Testis (tissue), 3 donors: Measurements from ENCODE around the gene CNPY1. TPM values are rescaled to one million over a fixed set of nuclear protein-coding genes. Genes with fewer than 3 reads are reported as not detected.

ENCODE experiments used
- DNase-seq: peaks from one replicate; pipeline ENCODE4 v3.0.0-alpha.2; 2019
- H3K27ac ChIP-seq, 2 donors: fragments of 200-600 bp; sonication (generic); one replicate each; pipeline ENCODE4 v1.5.1; 2019
- H3K27me3 ChIP-seq: fragments of 200-600 bp; sonication (generic); one replicate; pipeline ENCODE4 v1.5.1; 2019
- H3K36me3 ChIP-seq: fragments of 200-600 bp; sonication (generic); one replicate; pipeline ENCODE4 v1.5.1; 2017; ENCODE audit warnings: low read depth; ENCODE audit errors: missing control alignments
- H3K4me1 ChIP-seq: fragments of 200-600 bp; sonication (generic); one replicate; pipeline ENCODE4 v1.5.1; 2019
- H3K4me3 ChIP-seq, 2 donors: fragments of 200-600 bp; sonication (generic); one replicate each; pipeline ENCODE4 v1.5.1; 2017 to 2019
- H3K9me3 ChIP-seq: fragments of 200-600 bp; sonication (generic); one replicate; pipeline ENCODE4 v1.5.1; 2017
- POLR2A ChIP-seq: fragments of 450-650 bp; IDR thresholded peaks from one replicate; pipeline ENCODE4 v1.6.1; 2017; ENCODE audit warnings: antibody characterized with exemption, mild to moderate bottlenecking, moderate library complexity
- WGBS, 2 donors: methylation state at CpG; one replicate each; pipeline ENCODE4 v1.1.5; 2018; 5-methylcytosine and 5-hydroxymethylcytosine counted together
- intact Hi-C: fragments of 100-400 bp; cut with DNase I; formaldehyde crosslinking; loops from one replicate; pipeline ENCODE4 v1.15.1; 2023; ENCODE audit warnings: low total_unique reads
- polyA plus RNA-seq: library from polyadenylated mRNA; stranded (reverse); fragments of 350-450 nt; fragmentation: Illumina TruSeq; extraction: RNeasy Lipid Tissue Mini Kit (QIAGEN cat#74804); gene quantifications from one replicate; pipeline ENCODE4 v1.2.3, GENCODE V29; 2014; ENCODE audit warnings: low read depth, low replicate concordance; ENCODE audit not compliant: insufficient read depth
- total RNA-seq, 2 donors: library from RNA; depleted of rRNA; stranded (reverse); fragments of >200 nt; gene quantifications; one replicate each; pipeline ENCODE4 v1.2.3, GENCODE V29; 2016
- TF ChIP-seq, protein P1 (sequence below), 3 experiments: fragments of 450-650 bp in 2 of 3; fragments of 200-600 bp in 1 of 3; sonication (generic) in 1 of 3; IDR thresholded peaks; one replicate each; pipeline ENCODE4 v1.5.1; 2016 to 2019; ENCODE audit warnings: antibody characterized with exemption in 3 of 3, mild to moderate bottlenecking in 2 of 3, moderate library complexity in 1 of 3

CNPY1 gene
- total and polyA plus RNA-seq, 3 donors from 2014 or later = 0.25 to 0.47 (median 0.31) TPM

DNA sequence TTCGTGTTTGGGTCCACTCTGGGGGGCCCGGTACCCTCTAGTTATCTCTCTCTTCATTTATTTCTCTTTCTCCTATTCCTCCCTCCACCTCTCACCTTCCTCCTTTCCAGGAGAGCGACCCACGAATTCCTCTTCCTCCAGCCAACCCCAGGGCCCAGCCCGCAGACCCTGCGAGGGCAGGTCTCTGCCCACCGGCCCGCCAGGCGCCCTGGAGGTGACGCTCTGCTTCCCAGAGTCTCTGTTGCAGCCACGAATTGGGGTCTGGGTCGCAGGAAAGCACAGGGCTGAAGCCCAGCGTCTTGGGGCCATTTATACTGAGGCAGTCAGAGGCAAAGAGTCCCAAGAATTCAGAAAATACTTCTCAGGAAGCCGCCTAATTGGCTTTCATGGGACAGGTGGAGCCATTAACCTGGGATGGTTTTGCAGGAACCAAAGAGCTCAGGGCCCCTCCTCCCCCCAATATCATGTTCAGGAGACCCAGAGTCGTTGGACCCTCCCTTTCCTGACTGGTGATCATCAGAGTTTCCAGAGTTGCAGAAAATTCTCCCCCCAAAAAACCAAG is 91.1 kb downstream of the CNPY1 start:
- Histone ChIP-seq H3K27ac (no peak overlapping the region), H3K36me3 (no peaks in the 10 kb centered on the region), H3K4me3 (no peak overlapping the region), H3K4me1 (peaks cover 22% of the 10 kb centered on the region), H3K9me3 (no peaks in the 10 kb centered on the region), H3K27me3 (peaks cover 11% of the 10 kb centered on the region)
- 6% methylated on average over 13 to 15 of the region's 15 CpGs for WGBS, 2 donors
- intact Hi-C loops = no loop called here
- TF ChIP-seq, protein P1, sequence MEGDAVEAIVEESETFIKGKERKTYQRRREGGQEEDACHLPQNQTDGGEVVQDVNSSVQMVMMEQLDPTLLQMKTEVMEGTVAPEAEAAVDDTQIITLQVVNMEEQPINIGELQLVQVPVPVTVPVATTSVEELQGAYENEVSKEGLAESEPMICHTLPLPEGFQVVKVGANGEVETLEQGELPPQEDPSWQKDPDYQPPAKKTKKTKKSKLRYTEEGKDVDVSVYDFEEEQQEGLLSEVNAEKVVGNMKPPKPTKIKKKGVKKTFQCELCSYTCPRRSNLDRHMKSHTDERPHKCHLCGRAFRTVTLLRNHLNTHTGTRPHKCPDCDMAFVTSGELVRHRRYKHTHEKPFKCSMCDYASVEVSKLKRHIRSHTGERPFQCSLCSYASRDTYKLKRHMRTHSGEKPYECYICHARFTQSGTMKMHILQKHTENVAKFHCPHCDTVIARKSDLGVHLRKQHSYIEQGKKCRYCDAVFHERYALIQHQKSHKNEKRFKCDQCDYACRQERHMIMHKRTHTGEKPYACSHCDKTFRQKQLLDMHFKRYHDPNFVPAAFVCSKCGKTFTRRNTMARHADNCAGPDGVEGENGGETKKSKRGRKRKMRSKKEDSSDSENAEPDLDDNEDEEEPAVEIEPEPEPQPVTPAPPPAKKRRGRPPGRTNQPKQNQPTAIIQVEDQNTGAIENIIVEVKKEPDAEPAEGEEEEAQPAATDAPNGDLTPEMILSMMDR (IDR thresholded peaks at IDR 0.05) = no peak
- TF ChIP-seq POLR2A = no peak
- DNase-seq = no peak

DNA sequence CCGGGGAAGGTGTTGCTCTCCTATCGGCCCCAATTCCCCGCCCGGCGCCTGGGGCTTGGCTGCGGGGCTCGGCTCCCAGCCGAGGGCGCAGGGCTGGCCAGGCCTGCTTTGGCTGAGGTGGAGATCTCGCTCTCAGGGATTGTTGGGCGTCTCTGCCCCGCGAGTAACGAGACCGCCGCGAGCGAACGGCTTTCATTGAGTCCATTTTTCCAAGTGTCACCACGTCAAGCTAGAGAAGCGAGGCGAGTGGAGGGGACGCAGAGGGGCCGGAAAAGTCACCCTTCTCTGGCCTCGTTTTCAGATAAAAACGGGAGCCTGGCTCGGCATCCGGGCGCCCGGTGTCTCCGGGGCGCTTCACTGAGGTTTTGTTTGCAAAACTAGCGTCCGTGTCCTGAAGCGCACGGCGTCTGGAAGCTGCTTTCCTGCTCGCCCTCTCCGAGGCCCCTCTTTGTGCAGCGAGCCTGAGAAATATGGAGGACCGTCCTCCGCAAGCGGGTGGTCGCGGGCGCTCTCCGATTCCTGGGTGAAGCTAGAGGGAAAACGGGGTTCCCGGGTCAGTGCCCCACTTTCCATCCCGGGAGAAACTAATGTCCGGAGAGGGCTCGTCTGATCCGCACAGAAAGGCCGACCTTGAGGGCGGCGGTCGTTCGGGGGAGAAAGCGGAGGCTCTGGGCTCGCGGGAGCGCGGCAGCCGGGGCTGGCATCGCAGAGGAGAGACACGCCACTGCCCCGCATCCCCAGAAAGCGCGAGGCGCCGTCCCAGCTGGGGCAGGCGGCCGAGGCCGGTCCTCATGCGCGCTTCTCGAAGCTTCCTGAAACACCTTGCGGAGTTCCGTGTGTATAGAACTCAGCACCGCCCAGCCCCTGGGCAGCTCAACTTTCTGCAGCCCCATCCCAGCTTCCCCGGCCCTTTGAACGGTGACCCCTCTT is 91.9 kb downstream of the CNPY1 start:
- Histone ChIP-seq H3K9me3 (no peaks in the 10 kb centered on the region), H3K4me3 (no peak overlapping the region), H3K36me3 (no peaks in the 10 kb centered on the region), H3K27me3 (peaks cover 7% of the 10 kb centered on the region), H3K4me1 (peaks cover 22% of the 10 kb centered on the region), H3K27ac (no peak overlapping the region)
- WGBS, 2 donors = 3 to 15% methylated on average over 18 to 75 of the region's 82 CpGs
- TF ChIP-seq, protein P1 (IDR thresholded peaks at IDR 0.05) = no peak
- no peak for TF ChIP-seq POLR2A
- no peak for DNase-seq
- intact Hi-C loops = no loop called here

DNA sequence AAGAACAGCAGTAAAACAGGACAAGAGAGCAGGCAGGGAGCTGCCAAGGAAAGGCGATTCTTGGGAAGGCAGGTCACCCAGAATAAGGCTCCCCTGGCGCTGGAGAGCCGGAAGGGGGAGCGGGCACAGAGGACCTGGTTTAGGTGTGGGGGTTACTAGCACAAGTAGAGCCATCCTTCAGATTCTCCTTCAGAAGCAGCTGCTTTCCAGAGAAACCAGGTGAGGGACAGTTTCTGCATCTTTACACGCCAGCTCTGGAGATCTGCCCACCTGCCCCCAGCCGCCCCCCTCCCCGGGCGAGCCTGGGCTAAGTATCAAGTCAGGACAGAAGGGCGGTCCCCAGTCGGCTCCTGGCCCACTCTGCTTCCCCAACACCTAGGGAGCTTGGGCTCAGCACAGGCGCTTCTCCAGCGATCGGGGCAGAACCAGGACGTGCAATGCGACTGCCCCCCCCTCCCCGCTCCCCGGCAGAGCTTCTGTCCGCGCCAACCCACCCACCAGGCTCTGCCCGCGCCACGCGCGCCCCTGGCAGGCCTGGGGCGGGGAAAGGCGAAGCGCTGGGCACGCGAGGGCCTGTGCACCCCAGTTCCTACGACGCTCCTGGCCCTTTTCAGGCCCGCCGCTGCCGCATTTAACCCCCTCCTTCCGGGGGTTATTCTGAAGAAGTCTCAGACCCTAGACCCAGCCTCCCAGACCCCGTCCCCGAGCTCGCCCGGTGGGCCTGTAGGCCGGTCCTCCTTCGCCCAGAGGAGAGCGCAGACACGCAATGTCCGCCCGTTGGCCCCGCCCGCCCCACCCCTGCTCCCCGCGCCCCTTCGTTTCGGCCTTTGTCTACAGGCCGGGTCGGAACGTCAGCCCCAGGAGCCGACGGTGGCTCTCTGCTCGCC is 92.8 kb downstream of the CNPY1 start:
- intact Hi-C loops = no loop called here
- H3K4me3 ChIP-seq = no peak overlapping the region
- no peak for TF ChIP-seq POLR2A
- TF ChIP-seq, protein P1 (IDR thresholded peaks at IDR 0.05) = no peak
- H3K9me3 ChIP-seq = no peaks in the 10 kb centered on the region
- peaks cover 7% of the 10 kb centered on the region for H3K27me3 ChIP-seq
- DNase-seq = no peak
- H3K36me3 ChIP-seq = no peaks in the 10 kb centered on the region
- 2 to 6% methylated on average over 9 to 49 of the region's 57 CpGs for WGBS, 2 donors
- H3K27ac ChIP-seq = no peak overlapping the region
- peaks cover 22% of the 10 kb centered on the region for H3K4me1 ChIP-seq

DNA sequence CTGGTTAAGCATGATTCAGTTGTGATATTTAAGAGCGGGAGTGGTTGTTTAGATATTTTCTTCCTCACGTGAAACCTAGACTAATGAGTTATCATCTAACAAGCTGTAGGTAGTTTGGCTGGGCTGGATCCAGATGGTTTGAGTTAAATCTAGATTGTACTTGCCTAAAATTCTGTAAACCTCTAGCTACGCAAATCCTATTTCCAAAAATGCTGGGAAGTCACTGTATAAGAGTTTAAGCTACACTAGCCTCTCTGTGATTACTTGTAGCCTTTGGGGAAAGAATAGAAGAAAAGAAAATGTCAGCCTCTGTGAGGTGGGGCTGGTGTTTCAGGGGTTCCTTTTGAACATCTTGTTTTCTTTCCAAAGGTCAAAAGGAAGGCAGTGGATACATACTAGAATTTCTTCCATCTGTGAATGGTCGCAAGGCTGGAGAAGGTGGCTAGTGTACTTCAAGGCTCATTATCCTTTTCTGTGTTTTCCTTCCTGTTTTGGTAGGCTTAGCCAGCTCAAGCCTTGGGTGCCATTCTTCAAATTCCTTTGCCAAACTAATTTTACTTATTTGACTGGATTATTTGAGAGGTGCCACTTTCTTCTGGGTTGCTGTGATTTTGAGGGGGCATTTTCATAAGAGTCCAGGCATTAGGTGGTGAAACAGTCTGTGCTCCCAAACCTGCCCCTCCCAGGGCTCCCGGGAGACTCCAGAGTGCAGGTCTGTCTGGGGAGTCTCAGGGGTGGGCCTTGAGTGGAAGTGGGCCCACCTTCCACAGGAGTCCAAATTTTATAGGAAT is 93.7 kb downstream of the CNPY1 start:
- H3K36me3 ChIP-seq = no peaks in the 10 kb centered on the region
- 34 to 40% methylated on average over 5 of the region's 5 CpGs for WGBS, 2 donors
- H3K27me3 ChIP-seq = peaks cover 7% of the 10 kb centered on the region
- no peak overlapping the region for H3K4me3 ChIP-seq
- H3K4me1 ChIP-seq = peaks cover 22% of the 10 kb centered on the region
- H3K27ac ChIP-seq = no peak overlapping the region
- TF ChIP-seq POLR2A = no peak
- TF ChIP-seq, protein P1 (IDR thresholded peaks at IDR 0.05) = no peak
- no peak for DNase-seq
- no peaks in the 10 kb centered on the region for H3K9me3 ChIP-seq
- intact Hi-C loops = no loop called here
